Measurements from ENCODE around the gene CRB2.

The CRB2 gene

DNA sequence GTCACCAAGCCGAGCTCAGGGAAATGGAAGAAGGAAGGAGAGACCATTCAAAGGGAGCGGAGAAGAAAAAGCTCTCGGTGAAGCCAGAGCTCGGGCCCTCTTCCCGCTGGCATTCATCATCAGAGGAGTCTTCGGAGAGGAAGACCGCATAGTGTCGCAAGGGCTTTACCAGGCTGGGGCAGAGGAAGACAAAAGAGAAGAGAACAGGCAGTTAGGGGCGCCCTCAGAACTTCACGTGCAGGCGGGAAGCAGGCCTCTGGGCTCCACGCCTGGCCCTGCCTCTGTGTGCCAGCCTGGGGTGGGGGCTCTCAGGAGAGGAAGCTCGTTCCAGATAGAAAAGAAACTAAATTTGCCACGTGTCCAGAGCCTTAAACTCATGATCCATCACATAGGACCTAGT lies 31.7 kb downstream of the CRB2 start:
- H3K4me3 ChIP-seq (ENCODE audit: low read depth in 1 of 2, low read length in 2 of 2): no peak overlapping the region
- DNase-seq (no peak), ATAC-seq (ENCODE audit: insufficient read depth, low read depth) (no peak)
- no peaks in the 10 kb centered on the region for H3K79me2 ChIP-seq (ENCODE audit: insufficient read depth, low read length)
- H3K9me3 ChIP-seq (ENCODE audit: insufficient read depth, low read length, severe bottlenecking): no peaks in the 10 kb centered on the region
- no peaks in the 10 kb centered on the region for H3K4me1 ChIP-seq (ENCODE audit: insufficient read depth, low read length)
- no peak overlapping the region for H3K9ac ChIP-seq (ENCODE audit: low read depth, low read length)
- H3K27ac ChIP-seq (ENCODE audit: low read length): no peak overlapping the region
- no peak overlapping the region for H3K4me2 ChIP-seq (ENCODE audit: insufficient read depth, low read length)
- H2AFZ ChIP-seq (ENCODE audit: low read depth, low read length): no peak overlapping the region
- no peaks in the 10 kb centered on the region for H4K20me1 ChIP-seq (ENCODE audit: insufficient read depth, low read length)
- H3K36me3 ChIP-seq (ENCODE audit: insufficient read depth, low read length): no peaks in the 10 kb centered on the region
- H3K27me3 ChIP-seq (ENCODE audit: insufficient read depth, low read length, poor library complexity): no peaks in the 10 kb centered on the region
- TF ChIP-seq, protein P1, sequence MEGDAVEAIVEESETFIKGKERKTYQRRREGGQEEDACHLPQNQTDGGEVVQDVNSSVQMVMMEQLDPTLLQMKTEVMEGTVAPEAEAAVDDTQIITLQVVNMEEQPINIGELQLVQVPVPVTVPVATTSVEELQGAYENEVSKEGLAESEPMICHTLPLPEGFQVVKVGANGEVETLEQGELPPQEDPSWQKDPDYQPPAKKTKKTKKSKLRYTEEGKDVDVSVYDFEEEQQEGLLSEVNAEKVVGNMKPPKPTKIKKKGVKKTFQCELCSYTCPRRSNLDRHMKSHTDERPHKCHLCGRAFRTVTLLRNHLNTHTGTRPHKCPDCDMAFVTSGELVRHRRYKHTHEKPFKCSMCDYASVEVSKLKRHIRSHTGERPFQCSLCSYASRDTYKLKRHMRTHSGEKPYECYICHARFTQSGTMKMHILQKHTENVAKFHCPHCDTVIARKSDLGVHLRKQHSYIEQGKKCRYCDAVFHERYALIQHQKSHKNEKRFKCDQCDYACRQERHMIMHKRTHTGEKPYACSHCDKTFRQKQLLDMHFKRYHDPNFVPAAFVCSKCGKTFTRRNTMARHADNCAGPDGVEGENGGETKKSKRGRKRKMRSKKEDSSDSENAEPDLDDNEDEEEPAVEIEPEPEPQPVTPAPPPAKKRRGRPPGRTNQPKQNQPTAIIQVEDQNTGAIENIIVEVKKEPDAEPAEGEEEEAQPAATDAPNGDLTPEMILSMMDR (IDR thresholded peaks at IDR 0.05; ENCODE audit: borderline replicate concordance, extremely low read depth, low read length, poor library complexity, severe bottlenecking): no peak
- TF ChIP-seq EZH2 (IDR thresholded peaks at IDR 0.05; ENCODE audit: borderline replicate concordance, low read depth, low read length, severe bottlenecking): no peak

DNA sequence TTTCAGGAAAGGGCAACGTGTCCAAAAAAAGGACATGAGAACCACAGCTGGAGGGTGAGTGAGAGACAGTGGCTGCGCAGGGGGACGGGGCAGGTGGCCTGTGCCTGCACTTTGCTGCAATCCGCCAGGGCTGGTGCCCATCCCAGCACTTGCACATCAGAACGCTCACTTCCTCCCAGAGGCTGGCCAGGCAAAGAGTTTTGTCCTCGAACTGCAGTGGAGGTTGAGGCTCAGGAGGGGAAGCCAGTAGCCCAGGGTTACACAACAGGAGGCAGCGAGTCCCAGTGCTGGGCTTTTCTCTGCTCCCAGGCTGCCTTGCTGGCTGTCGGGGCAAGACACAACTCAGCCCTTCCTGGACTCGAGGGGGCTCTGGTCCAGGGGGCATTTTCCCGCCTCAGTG lies 33.1 kb downstream of the CRB2 start:
- DNase-seq (no peak), ATAC-seq (ENCODE audit: insufficient read depth, low read depth) (no peak)
- Histone ChIP-seq H3K9ac (ENCODE audit: low read depth, low read length) (no peak overlapping the region), H3K36me3 (ENCODE audit: insufficient read depth, low read length) (no peaks in the 10 kb centered on the region), H3K9me3 (ENCODE audit: insufficient read depth, low read length, severe bottlenecking) (no peaks in the 10 kb centered on the region), H2AFZ (ENCODE audit: low read depth, low read length) (no peak overlapping the region), H3K79me2 (ENCODE audit: insufficient read depth, low read length) (no peaks in the 10 kb centered on the region), H3K4me3 (ENCODE audit: low read depth in 1 of 2, low read length in 2 of 2) (no peak overlapping the region), H3K27ac (ENCODE audit: low read length) (no peak overlapping the region), H3K4me1 (ENCODE audit: insufficient read depth, low read length) (no peaks in the 10 kb centered on the region), H3K27me3 (ENCODE audit: insufficient read depth, low read length, poor library complexity) (no peaks in the 10 kb centered on the region), H4K20me1 (ENCODE audit: insufficient read depth, low read length) (no peaks in the 10 kb centered on the region), H3K4me2 (ENCODE audit: insufficient read depth, low read length) (no peak overlapping the region)
- no peak for TF ChIP-seq EZH2 (IDR thresholded peaks at IDR 0.05; ENCODE audit: borderline replicate concordance, low read depth, low read length, severe bottlenecking)
- TF ChIP-seq, protein P1 (IDR thresholded peaks at IDR 0.05; ENCODE audit: borderline replicate concordance, extremely low read depth, low read length, poor library complexity, severe bottlenecking): no peak

DNA sequence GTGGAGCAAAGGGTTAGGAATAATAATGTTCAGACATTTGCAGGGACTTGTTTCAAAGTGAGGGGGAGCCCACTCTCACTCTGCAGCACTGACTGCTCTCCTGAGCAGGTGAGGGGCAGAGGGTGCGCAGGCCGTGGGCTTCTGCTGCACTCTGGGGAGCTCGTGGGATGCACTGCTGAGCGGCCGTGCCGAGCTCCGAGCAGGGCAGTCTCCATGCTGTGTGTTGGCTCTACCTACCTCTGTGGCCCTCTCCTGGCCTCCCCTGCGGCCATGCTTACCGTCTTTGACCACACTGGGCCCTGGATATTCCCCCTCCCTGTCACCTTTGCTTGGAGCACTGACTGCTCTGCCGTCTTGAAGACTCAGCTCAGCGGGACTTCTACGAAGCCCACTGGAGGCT lies 33.7 kb downstream of the CRB2 start:
- H2AFZ ChIP-seq (ENCODE audit: low read depth, low read length): no peak overlapping the region

More for the DNA sequence above, 33.7 kb downstream of the CRB2 start:
- Histone ChIP-seq H3K79me2 (ENCODE audit: insufficient read depth, low read length) (no peaks in the 10 kb centered on the region), H4K20me1 (ENCODE audit: insufficient read depth, low read length) (no peaks in the 10 kb centered on the region), H3K36me3 (ENCODE audit: insufficient read depth, low read length) (no peaks in the 10 kb centered on the region), H3K27me3 (ENCODE audit: insufficient read depth, low read length, poor library complexity) (no peaks in the 10 kb centered on the region), H3K4me1 (ENCODE audit: insufficient read depth, low read length) (no peaks in the 10 kb centered on the region), H3K9me3 (ENCODE audit: insufficient read depth, low read length, severe bottlenecking) (no peaks in the 10 kb centered on the region), H3K9ac (ENCODE audit: low read depth, low read length) (no peak overlapping the region), H3K4me3 (ENCODE audit: low read depth in 1 of 2, low read length in 2 of 2) (no peak overlapping the region), H3K4me2 (ENCODE audit: insufficient read depth, low read length) (no peak overlapping the region), H3K27ac (ENCODE audit: low read length) (no peak overlapping the region)
- no peak for DNase-seq
- TF ChIP-seq, protein P1 (IDR thresholded peaks at IDR 0.05; ENCODE audit: borderline replicate concordance, extremely low read depth, low read length, poor library complexity, severe bottlenecking): no peak
- TF ChIP-seq EZH2 (IDR thresholded peaks at IDR 0.05; ENCODE audit: borderline replicate concordance, low read depth, low read length, severe bottlenecking): no peak
- no peak for ATAC-seq (ENCODE audit: insufficient read depth, low read depth)
